ENCODE measurements around the gene WDR1. TPM values are rescaled to one million over a fixed set of nuclear protein-coding genes. Genes with fewer than 3 reads are reported as not detected.

WDR1 gene
- total RNA-seq, 4 donors from 2014 or later = 353 to 530 (median 419) TPM

DNA sequence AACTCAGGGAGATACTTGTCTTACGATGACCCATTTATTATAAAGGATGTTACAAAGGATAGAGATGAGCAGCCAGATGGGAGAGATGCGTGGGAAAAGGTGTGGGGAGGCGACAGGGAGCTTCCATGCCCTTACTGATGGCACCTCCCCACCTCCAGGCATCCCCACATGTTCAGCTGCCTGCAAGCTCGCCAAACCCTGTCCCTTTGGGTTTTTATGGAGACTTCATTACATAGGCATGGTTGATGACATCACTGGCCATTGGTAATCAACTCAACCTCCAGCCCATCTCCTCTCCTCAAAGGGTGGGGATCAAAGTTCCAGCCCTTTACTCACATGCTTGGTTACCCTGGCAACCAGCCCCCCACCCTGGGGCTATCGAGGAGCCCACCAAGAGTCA is 65.9 kb downstream of the WDR1 start:
- no peaks in the 10 kb centered on the region for H3K27me3 ChIP-seq
- H3K4me1 ChIP-seq = no peaks in the 10 kb centered on the region
- TF ChIP-seq, protein P1, sequence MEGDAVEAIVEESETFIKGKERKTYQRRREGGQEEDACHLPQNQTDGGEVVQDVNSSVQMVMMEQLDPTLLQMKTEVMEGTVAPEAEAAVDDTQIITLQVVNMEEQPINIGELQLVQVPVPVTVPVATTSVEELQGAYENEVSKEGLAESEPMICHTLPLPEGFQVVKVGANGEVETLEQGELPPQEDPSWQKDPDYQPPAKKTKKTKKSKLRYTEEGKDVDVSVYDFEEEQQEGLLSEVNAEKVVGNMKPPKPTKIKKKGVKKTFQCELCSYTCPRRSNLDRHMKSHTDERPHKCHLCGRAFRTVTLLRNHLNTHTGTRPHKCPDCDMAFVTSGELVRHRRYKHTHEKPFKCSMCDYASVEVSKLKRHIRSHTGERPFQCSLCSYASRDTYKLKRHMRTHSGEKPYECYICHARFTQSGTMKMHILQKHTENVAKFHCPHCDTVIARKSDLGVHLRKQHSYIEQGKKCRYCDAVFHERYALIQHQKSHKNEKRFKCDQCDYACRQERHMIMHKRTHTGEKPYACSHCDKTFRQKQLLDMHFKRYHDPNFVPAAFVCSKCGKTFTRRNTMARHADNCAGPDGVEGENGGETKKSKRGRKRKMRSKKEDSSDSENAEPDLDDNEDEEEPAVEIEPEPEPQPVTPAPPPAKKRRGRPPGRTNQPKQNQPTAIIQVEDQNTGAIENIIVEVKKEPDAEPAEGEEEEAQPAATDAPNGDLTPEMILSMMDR (IDR thresholded peaks at IDR 0.05) = no peak
- TF ChIP-seq POLR2A (IDR thresholded peaks at IDR 0.05) = no peak
- TF ChIP-seq EP300 (IDR thresholded peaks at IDR 0.05) = no peak
- no peaks in the 10 kb centered on the region for H3K36me3 ChIP-seq
- no peak overlapping the region for H3K27ac ChIP-seq
- WGBS, 2 donors (ENCODE audit: low coverage in 1 of 2) = 86 to 100% methylated on average over 1 to 3 of the region's 5 CpGs
- no peak overlapping the region for H3K4me3 ChIP-seq
- H3K9me3 ChIP-seq = no peaks in the 10 kb centered on the region
- ATAC-seq = no peak

DNA sequence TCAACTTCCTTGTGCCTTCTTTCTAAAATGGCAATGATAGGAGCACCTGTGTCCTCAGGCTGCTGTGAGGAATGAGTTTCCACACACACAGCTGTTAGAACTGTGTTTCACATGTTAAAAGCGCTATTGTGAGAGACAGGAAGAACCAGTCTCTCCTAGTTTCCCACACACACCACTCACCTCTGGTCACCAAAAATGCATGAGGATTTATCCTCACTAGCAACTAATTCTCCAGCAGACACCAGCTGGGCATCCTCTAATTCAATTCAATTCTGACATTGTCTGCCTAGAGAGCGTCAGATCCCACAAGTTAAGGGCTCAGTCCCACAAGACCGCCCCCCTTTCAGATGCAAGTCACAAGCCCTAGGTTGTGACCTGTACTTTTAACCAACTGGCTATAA is 66.3 kb downstream of the WDR1 start:
- Histone ChIP-seq H3K9me3 (no peaks in the 10 kb centered on the region), H3K4me3 (no peak overlapping the region), H3K4me1 (no peaks in the 10 kb centered on the region), H3K36me3 (no peaks in the 10 kb centered on the region), H3K27me3 (no peaks in the 10 kb centered on the region), H3K27ac (no peak overlapping the region)
- 80 to 100% methylated on average over 1 to 3 of the region's 3 CpGs for WGBS, 2 donors (ENCODE audit: low coverage in 1 of 2)
- TF ChIP-seq POLR2A (IDR thresholded peaks at IDR 0.05) (no peak), EP300 (IDR thresholded peaks at IDR 0.05) (no peak), POLR2AphosphoS5 (IDR thresholded peaks at IDR 0.05) (no peak)
- TF ChIP-seq, protein P1 (IDR thresholded peaks at IDR 0.05) = no peak
- ATAC-seq = no peak

DNA sequence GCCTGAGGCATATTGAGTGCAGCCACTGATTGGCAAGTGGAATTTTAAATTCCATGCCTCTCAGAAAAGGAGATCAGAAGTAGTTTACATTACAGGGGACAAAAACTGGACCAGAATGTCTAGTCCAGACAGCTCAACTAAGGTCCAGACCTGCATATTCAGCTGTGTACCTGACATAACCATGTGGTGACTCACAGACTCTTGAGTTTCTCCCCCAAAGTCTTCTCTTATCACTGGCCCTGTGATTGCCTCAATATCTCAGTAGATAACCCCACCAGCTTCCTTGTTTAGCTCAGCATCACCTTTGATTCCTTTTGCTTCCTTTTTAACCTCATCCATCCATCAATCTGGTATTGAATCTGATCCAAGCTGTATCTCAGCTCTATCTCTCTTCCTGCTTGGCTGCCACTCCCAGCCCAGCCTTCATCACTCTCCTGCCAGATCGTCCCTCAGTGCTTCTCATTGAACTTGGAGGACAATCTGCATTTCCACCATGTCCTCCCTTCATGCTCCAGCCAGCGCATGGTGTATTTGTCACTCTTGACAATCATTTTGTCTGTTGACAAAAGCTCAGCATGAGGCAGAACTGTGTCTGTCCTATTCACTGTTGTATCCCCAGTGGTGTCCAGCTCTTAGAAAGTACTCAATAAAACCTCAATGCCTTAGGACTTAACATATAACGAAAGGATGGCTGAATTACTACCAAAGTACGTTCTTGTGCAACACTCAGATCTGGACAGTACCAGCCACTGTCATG is 67.5 kb downstream of the WDR1 start:
- no peaks in the 10 kb centered on the region for H3K27me3 ChIP-seq
- H3K36me3 ChIP-seq = no peaks in the 10 kb centered on the region
- no peak overlapping the region for H3K27ac ChIP-seq
- no peaks in the 10 kb centered on the region for H3K4me1 ChIP-seq
- H3K4me3 ChIP-seq = no peak overlapping the region
- no peak for TF ChIP-seq EP300 (IDR thresholded peaks at IDR 0.05)
- TF ChIP-seq POLR2A (IDR thresholded peaks at IDR 0.05) = no peak
- TF ChIP-seq, protein P1 (IDR thresholded peaks at IDR 0.05) = no peak
- TF ChIP-seq POLR2AphosphoS5 (IDR thresholded peaks at IDR 0.05) = no peak
- H3K9me3 ChIP-seq = no peaks in the 10 kb centered on the region
- no peak for ATAC-seq
- 58 to 74% methylated on average over 2 to 4 of the region's 4 CpGs for WGBS, 2 donors (ENCODE audit: low coverage in 1 of 2)

DNA sequence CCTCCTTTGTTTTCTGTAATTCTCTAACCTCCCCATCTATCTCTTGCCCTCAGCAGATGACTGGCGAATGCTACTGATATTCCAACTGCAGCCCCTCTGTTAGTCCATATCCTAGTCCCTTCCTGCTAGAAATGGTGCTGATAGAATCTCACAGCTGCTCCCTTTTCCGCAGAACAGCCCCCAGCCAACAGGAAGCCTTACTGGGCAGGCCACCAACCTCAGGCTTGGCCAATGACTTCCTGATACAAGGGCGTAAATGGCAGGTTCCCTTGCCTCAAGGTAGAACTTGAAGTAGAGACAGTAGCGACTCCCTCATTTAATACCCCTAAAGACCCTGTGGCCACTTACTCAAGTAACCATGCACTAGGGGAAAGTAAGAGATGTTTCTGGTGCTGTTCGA is 68.6 kb downstream of the WDR1 start:
- H3K27ac ChIP-seq = no peak overlapping the region
- 57 to 90% methylated on average over 1 to 3 of the region's 5 CpGs for WGBS, 2 donors (ENCODE audit: low coverage in 1 of 2)
- TF ChIP-seq POLR2A (IDR thresholded peaks at IDR 0.05) = no peak
- no peak for TF ChIP-seq EP300 (IDR thresholded peaks at IDR 0.05)
- no peak for TF ChIP-seq POLR2AphosphoS5 (IDR thresholded peaks at IDR 0.05)
- TF ChIP-seq, protein P1 (IDR thresholded peaks at IDR 0.05) = no peak
- no peak overlapping the region for H3K4me3 ChIP-seq
- H3K9me3 ChIP-seq = peaks cover 0 to under 1% (median 0%) of the 10 kb centered on the region in 3 donors
- no peaks in the 10 kb centered on the region for H3K27me3 ChIP-seq
- no peaks in the 10 kb centered on the region for H3K36me3 ChIP-seq
- no peak for ATAC-seq
- no peaks in the 10 kb centered on the region for H3K4me1 ChIP-seq

DNA sequence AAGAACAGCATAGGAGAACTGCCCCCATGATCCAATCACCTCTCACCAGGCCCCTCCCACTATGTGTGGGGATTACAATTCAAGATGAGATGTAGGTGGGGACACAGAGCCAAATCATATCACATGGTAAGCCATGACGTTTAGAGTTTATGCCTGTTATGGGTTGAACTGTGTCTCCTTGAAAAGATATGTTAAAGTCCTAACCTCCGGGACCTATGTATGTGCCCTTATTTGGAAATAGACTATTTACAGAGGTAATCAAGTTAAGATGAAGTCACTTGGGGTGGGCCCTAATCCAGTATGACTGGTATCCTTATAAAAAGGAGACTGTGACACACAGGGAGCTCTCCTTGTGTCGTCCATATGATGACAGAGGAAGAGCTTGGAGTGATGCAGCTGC is 70.1 kb downstream of the WDR1 start:
- Histone ChIP-seq H3K36me3 (no peaks in the 10 kb centered on the region), H3K27me3 (no peaks in the 10 kb centered on the region)
- WGBS, 2 donors (ENCODE audit: low coverage in 1 of 2) = 75 to 79% methylated on average over 2 of the region's 3 CpGs

More for the DNA sequence above, 70.1 kb downstream of the WDR1 start:
- ATAC-seq = no peak
- H3K4me1 ChIP-seq = no peaks in the 10 kb centered on the region
- peaks cover 0 to 12% (median 0%) of the 10 kb centered on the region in 3 donors for H3K9me3 ChIP-seq
- no peak for TF ChIP-seq POLR2A (IDR thresholded peaks at IDR 0.05)
- TF ChIP-seq POLR2AphosphoS5 (IDR thresholded peaks at IDR 0.05) = no peak
- TF ChIP-seq EP300 (IDR thresholded peaks at IDR 0.05) = no peak
- TF ChIP-seq, protein P1 (IDR thresholded peaks at IDR 0.05) = no peak
- no peak overlapping the region for H3K27ac ChIP-seq
- H3K4me3 ChIP-seq = no peak overlapping the region

Data from gastroesophageal sphincter (tissue), 4 donors.